Trophoblast cell (in vitro differentiated cells and primary cell): ENCODE data around the gene TLE4.
A peak's percentile ranks its signal among the peaks of the same experiment; 100 is the strongest.

Experiments
- DNase-seq, 2 donors: peaks; one replicate each; pipeline ENCODE4 v3.0.0-alpha.2; 2016
- H2AFZ ChIP-seq: 2 replicates; pipeline ENCODE4 v1.6.1; 2013; ENCODE audit warnings: low read length, moderate library complexity, mild to moderate bottlenecking; ENCODE audit not compliant: insufficient read depth, poor library complexity
- H2AK5ac ChIP-seq: 2 replicates; pipeline ENCODE4 v1.6.1; 2013; ENCODE audit warnings: mild to moderate bottlenecking, low read length
- H2BK120ac ChIP-seq: 2 replicates; pipeline ENCODE4 v1.6.1; 2013; ENCODE audit warnings: low read length, mild to moderate bottlenecking, moderate library complexity; ENCODE audit not compliant: insufficient read depth, poor library complexity
- H2BK12ac ChIP-seq: 2 replicates; pipeline ENCODE4 v1.6.1; 2013; ENCODE audit warnings: mild to moderate bottlenecking, low read length, moderate library complexity
- H2BK5ac ChIP-seq: 2 replicates; pipeline ENCODE4 v1.6.1; 2013; ENCODE audit warnings: low read length, low read depth, moderate library complexity, mild to moderate bottlenecking; ENCODE audit not compliant: poor library complexity
- H3K14ac ChIP-seq: 2 replicates; pipeline ENCODE4 v1.6.1; 2013; ENCODE audit warnings: mild to moderate bottlenecking, low read length
- H3K18ac ChIP-seq: 2 replicates; pipeline ENCODE4 v1.6.1; 2013; ENCODE audit warnings: mild to moderate bottlenecking, low read length
- H3K23ac ChIP-seq: 2 replicates; pipeline ENCODE4 v1.6.1; 2013; ENCODE audit warnings: low read length
- H3K27ac ChIP-seq: 2 replicates; pipeline ENCODE4 v1.5.1; 2013; ENCODE audit warnings: low read depth, mild to moderate bottlenecking, inconsistent platforms, low read length, moderate library complexity
- H3K27me3 ChIP-seq: 2 replicates; pipeline ENCODE4 v1.6.1; 2013; ENCODE audit warnings: inconsistent platforms, mild to moderate bottlenecking, low read length, moderate library complexity; ENCODE audit not compliant: insufficient read depth
- H3K36me3 ChIP-seq, 2 experiments: 1 replicate in 1 of 2; 2 replicates in 1 of 2; pipeline ENCODE4 v1.6.1; 2013; ENCODE audit warnings: low read length in 2 of 2, mild to moderate bottlenecking in 2 of 2, moderate library complexity in 1 of 2; ENCODE audit not compliant: insufficient read depth in 2 of 2, control insufficient read depth in 1 of 2
- H3K4ac ChIP-seq: 2 replicates; pipeline ENCODE4 v1.6.1; 2013; ENCODE audit warnings: low read depth, mild to moderate bottlenecking, low read length, moderate library complexity
- H3K4me1 ChIP-seq, 2 experiments: 1 replicate in 1 of 2; 2 replicates in 1 of 2; pipeline ENCODE4 v1.6.1; 2013; ENCODE audit warnings: low read length in 2 of 2, mild to moderate bottlenecking in 2 of 2, moderate library complexity in 1 of 2; ENCODE audit not compliant: insufficient read depth in 2 of 2, control insufficient read depth in 1 of 2
- H3K4me2 ChIP-seq: 2 replicates; pipeline ENCODE4 v1.6.1; 2013; ENCODE audit warnings: inconsistent platforms, mild to moderate bottlenecking, low read length, moderate library complexity
- H3K4me3 ChIP-seq: 2 replicates; pipeline ENCODE4 v1.5.1; 2013; ENCODE audit warnings: mild to moderate bottlenecking, low read depth, low read length, inconsistent platforms
- H3K79me1 ChIP-seq: one replicate; pipeline ENCODE4 v1.6.1; 2013; ENCODE audit warnings: low read length
- H3K79me2 ChIP-seq: 2 replicates; pipeline ENCODE4 v1.6.1; 2013; ENCODE audit warnings: low read length, mild to moderate bottlenecking; ENCODE audit not compliant: control insufficient read depth, insufficient read depth, poor library complexity
- H3K9ac ChIP-seq: 2 replicates; pipeline ENCODE4 v1.6.1; 2013; ENCODE audit warnings: mild to moderate bottlenecking, low read length
- H3K9me3 ChIP-seq: 2 replicates; pipeline ENCODE4 v1.6.1; 2013; ENCODE audit warnings: low read depth, mild to moderate bottlenecking, control low read depth, inconsistent platforms, low read length; ENCODE audit not compliant: insufficient read depth
- H4K12ac ChIP-seq: 2 replicates; pipeline ENCODE4 v1.6.1; 2013; ENCODE audit warnings: low read depth, mild to moderate bottlenecking, low read length, moderate library complexity
- H4K8ac ChIP-seq: 2 replicates; pipeline ENCODE4 v1.6.1; 2013; ENCODE audit warnings: low read depth, mild to moderate bottlenecking, low read length, moderate library complexity
- H4K91ac ChIP-seq: one replicate; pipeline ENCODE4 v1.6.1; 2013; ENCODE audit warnings: low read depth, mild to moderate bottlenecking, low read length, moderate library complexity
- WGBS: extraction: QIAGEN DNeasy Blood & Tissue Kit; methylation state at CpG from one replicate; pipeline ENCODE4 v1.1.7; 2013; ENCODE audit warnings: missing lambda C conversion rate; ENCODE audit not compliant: insufficient read length, insufficient coverage; ENCODE audit errors: extremely low coverage; 5-methylcytosine and 5-hydroxymethylcytosine counted together

The TLE4 gene

GRCh38 chr9:79667120-79667519 lies 95.4 kb downstream of the TLE4 start:
- Histone ChIP-seq H3K36me3 (peaks cover 3% of the 10 kb centered on the region in 2 experiments), H2BK5ac (peak overlapping the region; percentile 10), H3K27me3 (no peaks in the 10 kb centered on the region), H4K8ac (peak overlapping the region; percentile 58), H4K91ac (peak overlapping the region; percentile 32), H2AFZ (no peak overlapping the region), H3K4me1 (peaks cover 7 to 19% of the 10 kb centered on the region in 2 experiments), H3K27ac (no peak overlapping the region), H3K23ac (no peak overlapping the region), H4K12ac (peak overlapping the region; percentile 1), H2BK12ac (no peak overlapping the region), H3K14ac (no peak overlapping the region), H2BK120ac (no peak overlapping the region), H3K9me3 (no peaks in the 10 kb centered on the region), H3K4me3 (no peak overlapping the region), H3K79me1 (peaks cover 10% of the 10 kb centered on the region), H3K9ac (no peak overlapping the region), H2AK5ac (peak overlapping the region; percentile 13), H3K4me2 (no peak overlapping the region), H3K4ac (peak overlapping the region; percentile 16), H3K79me2 (peaks cover 2% of the 10 kb centered on the region), H3K18ac (peak overlapping the region; percentile 2)
- DNase-seq, result no peak
- no CpG with 5 or more reads among the region's 3 CpGs for WGBS

- DNase-seq, result no peak
- no peaks in the 10 kb centered on the region for H3K27me3 ChIP-seq
- H3K18ac ChIP-seq, result no peak overlapping the region
- H2AK5ac ChIP-seq, result no peak overlapping the region
- no peak overlapping the region for H2BK120ac ChIP-seq
- no peak overlapping the region for H3K9ac ChIP-seq
- no peak overlapping the region for H2BK5ac ChIP-seq
- H3K14ac ChIP-seq, result no peak overlapping the region
- no peak overlapping the region for H3K4me3 ChIP-seq
- no peak overlapping the region for H3K23ac ChIP-seq
- no peak overlapping the region for H2BK12ac ChIP-seq
- H4K91ac ChIP-seq, result no peak overlapping the region
- H3K36me3 ChIP-seq, result peaks cover 3% of the 10 kb centered on the region in 2 experiments
- H3K4me2 ChIP-seq, result no peak overlapping the region
- no peak overlapping the region for H2AFZ ChIP-seq
- peaks cover 2% of the 10 kb centered on the region for H3K79me2 ChIP-seq
- no peak overlapping the region for H3K4ac ChIP-seq
- no peak overlapping the region for H3K27ac ChIP-seq
- H3K4me1 ChIP-seq, result peaks cover 10 to 23% of the 10 kb centered on the region in 2 experiments
- no peaks in the 10 kb centered on the region for H3K9me3 ChIP-seq
- no CpG with 5 or more reads among the region's 9 CpGs for WGBS
- H3K79me1 ChIP-seq, result peaks cover 11% of the 10 kb centered on the region
- no peak overlapping the region for H4K8ac ChIP-seq
- H4K12ac ChIP-seq, result no peak overlapping the region
Measured at GRCh38 chr9:79667817-79668436, 96.2 kb downstream of the TLE4 start.

- H3K14ac ChIP-seq, result no peak overlapping the region
Measured at GRCh38 chr9:79668956-79669355, 97.2 kb downstream of the TLE4 start.

GRCh38 chr9:79670269-79670961 lies 98.7 kb downstream of the TLE4 start:
- H3K23ac ChIP-seq, result no peak overlapping the region
- H3K4me2 ChIP-seq, result no peak overlapping the region
- H3K79me2 ChIP-seq, result no peaks in the 10 kb centered on the region
- peaks cover 11% of the 10 kb centered on the region for H3K79me1 ChIP-seq
- H3K9ac ChIP-seq, result no peak overlapping the region
- no peak overlapping the region for H3K4ac ChIP-seq
- WGBS, result no CpG with 5 or more reads among the region's 3 CpGs
- peaks cover 3% of the 10 kb centered on the region in 2 experiments for H3K36me3 ChIP-seq
- no peak overlapping the region for H3K14ac ChIP-seq
- no peak overlapping the region for H3K18ac ChIP-seq
- H3K4me3 ChIP-seq, result no peak overlapping the region
- no peak overlapping the region for H4K8ac ChIP-seq
- H2BK5ac ChIP-seq, result no peak overlapping the region
- peak; percentile 76 to 90 for DNase-seq
- no peak overlapping the region for H2BK12ac ChIP-seq
- H3K27ac ChIP-seq, result peak overlapping the region; percentile 78
- no peak overlapping the region for H2AK5ac ChIP-seq
- H3K4me1 ChIP-seq, result peaks cover 15 to 23% of the 10 kb centered on the region in 2 experiments
- no peak overlapping the region for H4K12ac ChIP-seq
- no peaks in the 10 kb centered on the region for H3K27me3 ChIP-seq
- H2BK120ac ChIP-seq, result no peak overlapping the region
- no peaks in the 10 kb centered on the region for H3K9me3 ChIP-seq
- no peak overlapping the region for H4K91ac ChIP-seq
- no peak overlapping the region for H2AFZ ChIP-seq

More at GRCh38 chr9:79668956-79669355, 97.2 kb downstream of the TLE4 start:
- no peak overlapping the region for H4K91ac ChIP-seq
- H3K79me2 ChIP-seq, result no peaks in the 10 kb centered on the region
- H2AFZ ChIP-seq, result no peak overlapping the region
- no peaks in the 10 kb centered on the region for H3K27me3 ChIP-seq
- H3K79me1 ChIP-seq, result peaks cover 11% of the 10 kb centered on the region
- no peak overlapping the region for H3K9ac ChIP-seq
- no peak overlapping the region for H3K18ac ChIP-seq
- H3K36me3 ChIP-seq, result peaks cover 3% of the 10 kb centered on the region in 2 experiments
- no peak for DNase-seq
- no peak overlapping the region for H2AK5ac ChIP-seq
- no peak overlapping the region for H3K27ac ChIP-seq
- WGBS, result no CpG with 5 or more reads among the region's 4 CpGs
- H2BK12ac ChIP-seq, result no peak overlapping the region
- H2BK120ac ChIP-seq, result peak overlapping the region; percentile 5
- H3K9me3 ChIP-seq, result no peaks in the 10 kb centered on the region
- H3K23ac ChIP-seq, result no peak overlapping the region
- no peak overlapping the region for H3K4me3 ChIP-seq
- H3K4me1 ChIP-seq, result peaks cover 14 to 22% of the 10 kb centered on the region in 2 experiments
- no peak overlapping the region for H3K4ac ChIP-seq
- H4K8ac ChIP-seq, result no peak overlapping the region
- no peak overlapping the region for H2BK5ac ChIP-seq
- H4K12ac ChIP-seq, result no peak overlapping the region
- H3K4me2 ChIP-seq, result no peak overlapping the region
